Measurements from ENCODE around the gene RNU7-1. TPM values are rescaled to one million over a fixed set of nuclear protein-coding genes. Genes with fewer than 3 reads are reported as not detected.
A peak's percentile ranks its signal among the peaks of the same experiment; 100 is the strongest.

Gene RNU7-1
- total and polyA plus RNA-seq, 9 of the 15 experiments (the other 6 are each of a cell fraction or from before 2014, with no cell fraction given): not detected

GRCh38 chr12:6979021-6979420, 35.4 kb downstream of the RNU7-1 start:
- no peak overlapping the region for H3K4me3 ChIP-seq
- TF ChIP-seq SP2 (IDR thresholded peaks at IDR 0.05; ENCODE audit: extremely low read depth, low read depth, low read length, poor library complexity, severe bottlenecking) (no peak), ELF2 (CRISPR knock-in tag; IDR thresholded peaks at IDR 0.05) (no peak), RBM34 (IDR thresholded peaks at IDR 0.05; ENCODE audit: borderline replicate concordance, insufficient read depth, low read length) (no peak), TAF9B (IDR thresholded peaks at IDR 0.05; ENCODE audit: partially characterized antibody) (no peak)
- CTCF ChIA-PET (ENCODE audit: low intra/inter-chr PET ratio): no interaction called here
- DNase-seq (ENCODE audit: extremely low read depth in 1 of 4, low spot score in 3 of 4): no peak
- no peak overlapping the region for H3K9ac ChIP-seq (ENCODE audit: insufficient read depth in 1 of 2, low read depth in 2 of 2, low read length in 2 of 2)
- H3K27ac ChIP-seq (ENCODE audit: extremely low read depth, low read depth, low read length): no peak overlapping the region; the same call in 2 of the 3 replicates
- H4K20me1 ChIP-seq (replicated peaks; ENCODE audit: control insufficient read depth, insufficient read depth, low read length): no peaks in the 10 kb centered on the region
- intact Hi-C loops (cut with micrococcal nuclease) (no loop called here), in situ Hi-C loops (cut with MboI) (no loop called here)
- ATAC-seq: no peak
- H3K4me1 ChIP-seq (replicated peaks in 1 of 2; ENCODE audit: control insufficient read depth in 2 of 2, insufficient read depth in 2 of 2, low read length in 2 of 2): peaks cover 0 to 4% of the 10 kb centered on the region in 2 experiments; a peak in 1 of 5 replicates
- no peak overlapping the region for H3K4me2 ChIP-seq (ENCODE audit: insufficient read depth, low read length)
- POLR2A ChIA-PET: interaction anchor here (1.4 kb wide), 1 partner anchor 19 kb away, joined by 4 read pairs; no protein-coding TSS in a partner anchor
- H3K79me2 ChIP-seq (ENCODE audit: control insufficient read depth, insufficient read depth, low read length): peaks cover 5% of the 10 kb centered on the region
- no peaks in the 10 kb centered on the region for H3K27me3 ChIP-seq (ENCODE audit: control insufficient read depth in 2 of 2, insufficient read depth in 2 of 2, low read length in 2 of 2)
- FAIRE-seq: no peak
- no peak overlapping the region for H2AFZ ChIP-seq (ENCODE audit: low read depth, low read length)
- H3K9me1 ChIP-seq (ENCODE audit: control insufficient read depth, insufficient read depth, low read length): no peaks in the 10 kb centered on the region
- H3K9me3 ChIP-seq (replicated peaks; ENCODE audit: control insufficient read depth, insufficient read depth, low read depth, low read length): no peaks in the 10 kb centered on the region
- peaks cover 91% of the 10 kb centered on the region for H3K36me3 ChIP-seq (ENCODE audit: control insufficient read depth, insufficient read depth, low read length)
- WGBS (ENCODE audit: insufficient coverage, low coverage, missing lambda C conversion rate): 85% methylated on average over 6 of the region's 6 CpGs
- no TSS peak for BruUV-seq (replicated peaks)

GRCh38 chr12:6979453-6979852, 35.8 kb downstream of the RNU7-1 start:
- intact Hi-C loops (cut with micrococcal nuclease) (no loop called here), in situ Hi-C loops (cut with MboI) (no loop called here)
- Histone ChIP-seq H3K79me2 (ENCODE audit: control insufficient read depth, insufficient read depth, low read length) (peaks cover 1% of the 10 kb centered on the region; the same call in 1 of the 3 replicates), H2AFZ (ENCODE audit: low read depth, low read length) (no peak overlapping the region), H3K4me1 (replicated peaks in 1 of 2; ENCODE audit: control insufficient read depth in 2 of 2, insufficient read depth in 2 of 2, low read length in 2 of 2) (peaks cover 0 to 4% of the 10 kb centered on the region in 2 experiments; a peak in 1 of 5 replicates), H3K4me3 (no peak overlapping the region), H3K9me1 (ENCODE audit: control insufficient read depth, insufficient read depth, low read length) (no peaks in the 10 kb centered on the region), H3K4me2 (ENCODE audit: insufficient read depth, low read length) (no peak overlapping the region), H3K27me3 (ENCODE audit: control insufficient read depth in 2 of 2, insufficient read depth in 2 of 2, low read length in 2 of 2) (no peaks in the 10 kb centered on the region), H3K9ac (ENCODE audit: insufficient read depth in 1 of 2, low read depth in 2 of 2, low read length in 2 of 2) (no peak overlapping the region), H3K27ac (ENCODE audit: extremely low read depth, low read depth, low read length) (no peak overlapping the region; the same call in 2 of the 3 replicates), H3K36me3 (ENCODE audit: control insufficient read depth, insufficient read depth, low read length) (peaks cover 87% of the 10 kb centered on the region), H4K20me1 (replicated peaks; ENCODE audit: control insufficient read depth, insufficient read depth, low read length) (no peaks in the 10 kb centered on the region), H3K9me3 (replicated peaks; ENCODE audit: control insufficient read depth, insufficient read depth, low read depth, low read length) (no peaks in the 10 kb centered on the region)
- ChIA-PET POLR2A (interaction anchor here (1.4 kb wide), 1 partner anchor 19 kb away, joined by 4 read pairs; no protein-coding TSS in a partner anchor), CTCF (ENCODE audit: low intra/inter-chr PET ratio) (no interaction called here)
- no TSS peak for BruUV-seq (replicated peaks)
- 79% methylated on average over 3 of the region's 3 CpGs for WGBS (ENCODE audit: insufficient coverage, low coverage, missing lambda C conversion rate)
- FAIRE-seq (no peak), DNase-seq (ENCODE audit: extremely low read depth in 1 of 4, low spot score in 3 of 4) (no peak), ATAC-seq (no peak)
- TF ChIP-seq POLR2G (IDR thresholded peaks at IDR 0.05; ENCODE audit: low read depth, low read length): 0 out of 2 replicates have a peak, but pooled peaks have one; percentile 5
- TF ChIP-seq HIVEP1 (CRISPR knock-in tag; IDR thresholded peaks at IDR 0.05): no peak

Measured in K562 (cell line).